CD4-positive, alpha-beta T cell treated with Interleukin-4 for 1 hour (primary cell): ENCODE results near the gene TMEM131L.
A peak's percentile ranks its signal among the peaks of the same experiment; 100 is the strongest.

ENCODE experiments used
- DNase-seq, 2 donors: peaks; one replicate each; pipeline ENCODE4 v3.0.0-alpha.2; 2020 to 2022

Gene TMEM131L

DNA sequence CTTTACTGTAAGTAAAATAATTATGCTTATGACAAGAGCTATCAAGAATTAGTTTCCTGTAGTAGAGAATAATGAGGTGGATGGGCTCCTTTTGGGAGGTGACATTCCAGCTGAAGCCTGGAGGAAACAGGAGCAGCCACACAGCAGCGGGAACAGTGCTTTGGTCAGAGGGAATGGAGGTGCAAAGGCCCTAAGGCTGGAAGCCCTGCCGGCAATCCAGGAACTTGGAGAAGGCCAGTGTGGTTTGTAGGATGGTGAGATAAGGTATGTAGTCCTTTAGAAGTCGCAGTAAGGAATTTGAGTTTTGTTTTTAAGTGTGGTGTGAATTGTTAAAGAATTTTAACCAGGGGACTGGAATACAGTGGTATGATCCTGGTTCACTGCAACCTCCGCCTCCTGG is 8.1 kb downstream of the TMEM131L start:
- no peak for DNase-seq

DNA sequence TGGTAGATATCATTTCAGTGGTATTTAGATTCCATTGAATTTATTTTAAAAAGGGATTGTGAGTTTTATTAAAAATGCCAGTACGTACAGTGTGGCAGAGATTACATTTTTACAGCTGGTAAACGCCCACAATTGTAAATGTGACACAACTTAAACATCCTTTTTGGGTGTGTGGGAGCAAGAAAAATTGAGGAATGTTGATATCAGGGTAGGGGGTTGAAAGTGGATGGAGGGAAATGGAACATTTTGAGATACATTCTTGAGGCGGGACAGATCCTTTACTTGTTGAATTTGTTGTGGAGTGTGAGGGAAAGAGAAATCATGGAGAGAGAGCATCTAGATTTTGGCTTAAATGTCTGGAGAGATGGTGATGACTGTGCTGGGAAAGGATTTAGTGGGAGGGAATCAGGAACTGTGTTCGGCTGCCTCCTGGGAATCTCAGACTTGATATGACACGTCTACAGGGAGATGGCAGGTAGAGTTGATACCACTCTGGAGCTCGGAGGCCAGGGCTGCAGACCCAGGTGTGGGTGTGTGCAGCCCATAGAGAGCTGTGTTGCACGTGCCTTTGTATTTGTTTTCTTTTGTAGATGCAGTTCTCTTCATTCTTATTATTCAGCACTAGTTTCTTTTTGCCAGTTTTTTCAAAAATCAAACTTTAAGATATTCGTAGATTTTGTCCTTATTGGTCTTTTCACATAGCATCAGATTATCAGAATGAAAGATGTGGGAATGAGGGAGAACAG is 10.8 kb downstream of the TMEM131L start:
- no peak for DNase-seq

DNA sequence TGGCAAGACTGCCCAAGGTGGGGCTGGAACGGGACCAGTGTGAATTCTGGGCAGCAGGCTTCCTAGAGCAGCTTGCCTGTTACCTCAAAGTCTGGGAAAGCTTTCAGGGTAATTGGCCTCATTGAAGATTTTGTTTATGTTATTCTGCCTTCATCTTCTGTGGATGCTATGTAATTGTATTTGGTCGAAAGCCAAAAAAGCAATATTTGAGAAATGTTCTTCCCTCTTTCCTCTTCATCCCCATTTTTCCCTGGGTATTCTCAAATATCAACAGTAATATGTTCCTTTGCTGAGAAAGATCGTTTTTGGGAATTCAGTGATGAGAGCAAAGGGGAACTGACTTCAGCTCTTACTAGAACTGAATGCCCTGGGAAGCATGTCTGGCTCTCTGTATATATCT is 12.9 kb downstream of the TMEM131L start:
- DNase-seq: no peak

- DNase-seq: no peak
These were observed 14.5 kb downstream of the TMEM131L start for GRCh38 chr4:153480704-153481103.

- DNase-seq: no peak
These were observed 15.3 kb downstream of the TMEM131L start for GRCh38 chr4:153481478-153481877.

DNA sequence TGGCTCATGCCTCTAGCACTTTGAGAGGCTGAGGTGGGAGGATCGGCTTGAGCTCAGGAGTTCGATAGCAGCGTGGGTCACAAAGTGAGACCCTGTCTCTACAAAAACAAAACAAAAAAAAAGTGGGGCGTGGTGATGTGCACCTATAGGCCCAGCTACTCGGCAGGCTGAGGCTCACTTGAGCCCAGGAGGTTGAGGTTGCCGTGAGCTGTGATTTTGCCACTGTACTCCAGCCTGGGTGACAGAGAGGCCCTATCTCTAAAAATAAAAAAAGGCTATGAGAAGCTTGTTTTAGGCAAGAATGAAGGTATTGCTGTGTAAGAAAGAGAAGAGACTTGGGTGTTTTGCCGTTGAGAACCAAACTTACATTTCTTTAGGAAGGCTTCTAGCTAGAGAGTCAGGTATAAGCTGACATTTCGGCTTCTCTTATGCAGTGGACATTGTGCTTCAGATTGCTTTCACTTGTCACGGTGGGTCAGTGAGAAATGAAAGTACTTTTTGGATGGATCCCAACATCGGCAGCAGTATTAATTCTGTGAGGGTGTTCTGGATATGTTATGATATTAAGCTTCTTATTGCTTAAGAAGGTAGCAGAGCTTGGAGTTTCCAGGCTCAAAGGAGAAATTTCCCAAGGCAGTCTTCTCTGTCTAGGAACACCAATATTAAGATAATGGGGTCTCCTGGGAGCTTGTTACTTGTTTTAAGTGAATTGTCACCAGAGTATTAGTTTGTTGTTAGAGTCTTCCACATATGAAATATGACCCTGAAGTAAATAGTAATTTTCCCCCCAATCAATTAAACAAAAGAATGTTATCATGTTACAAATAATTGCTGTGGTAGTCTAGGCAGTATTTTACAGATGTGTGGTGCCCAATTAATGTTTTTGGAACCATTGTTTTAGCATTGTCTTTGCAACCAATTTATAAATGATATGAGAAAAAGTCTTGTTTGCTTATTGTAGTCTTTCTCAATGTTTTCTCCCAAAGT is 17.6 kb downstream of the TMEM131L start:
- no peak for DNase-seq

GRCh38 chr4:153485359-153485758 is 19.2 kb downstream of the TMEM131L start:
- DNase-seq: no peak

- no peak for DNase-seq
These were observed 19.7 kb downstream of the TMEM131L start for GRCh38 chr4:153485860-153486259.

- peak in 1 of 2 donors; percentile 32 for DNase-seq
These were observed 20.4 kb downstream of the TMEM131L start for GRCh38 chr4:153486281-153487151.

GRCh38 chr4:153488006-153488891 is 22.1 kb downstream of the TMEM131L start:
- DNase-seq: peak; percentile 78 to 85

GRCh38 chr4:153489856-153490558 is 23.8 kb downstream of the TMEM131L start:
- no peak for DNase-seq

GRCh38 chr4:153490985-153491483 is 24.9 kb downstream of the TMEM131L start:
- DNase-seq: no peak

- no peak for DNase-seq
These were observed 28.4 kb downstream of the TMEM131L start for GRCh38 chr4:153494562-153494961.

GRCh38 chr4:153495480-153496193 is 29.5 kb downstream of the TMEM131L start:
- no peak for DNase-seq

DNA sequence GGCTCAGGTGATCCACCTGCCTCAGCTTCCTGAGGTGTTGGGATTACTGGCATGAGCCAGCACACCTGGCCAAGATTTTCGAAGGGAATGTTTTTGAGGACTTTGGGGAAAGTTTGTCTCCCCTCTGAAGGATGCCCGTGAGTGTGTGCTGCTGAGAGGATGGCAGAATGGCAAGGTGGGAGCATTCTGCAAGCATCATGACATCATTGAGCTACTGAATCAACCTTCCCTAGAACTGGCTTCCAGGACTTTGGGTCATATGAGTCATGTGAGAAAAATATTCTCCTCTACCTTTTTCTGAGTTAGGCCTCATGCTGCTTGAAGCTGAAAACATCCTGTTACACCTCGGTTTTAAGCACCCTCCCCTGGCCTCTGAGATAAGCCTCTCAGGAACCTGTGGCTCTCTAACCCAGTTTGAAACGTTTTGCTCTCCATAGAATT is 31.0 kb downstream of the TMEM131L start:
- DNase-seq: peak; percentile 70 to 84

GRCh38 chr4:153497988-153498967 is 32.1 kb downstream of the TMEM131L start:
- DNase-seq: peak in 1 of 2 donors; percentile 33

DNA sequence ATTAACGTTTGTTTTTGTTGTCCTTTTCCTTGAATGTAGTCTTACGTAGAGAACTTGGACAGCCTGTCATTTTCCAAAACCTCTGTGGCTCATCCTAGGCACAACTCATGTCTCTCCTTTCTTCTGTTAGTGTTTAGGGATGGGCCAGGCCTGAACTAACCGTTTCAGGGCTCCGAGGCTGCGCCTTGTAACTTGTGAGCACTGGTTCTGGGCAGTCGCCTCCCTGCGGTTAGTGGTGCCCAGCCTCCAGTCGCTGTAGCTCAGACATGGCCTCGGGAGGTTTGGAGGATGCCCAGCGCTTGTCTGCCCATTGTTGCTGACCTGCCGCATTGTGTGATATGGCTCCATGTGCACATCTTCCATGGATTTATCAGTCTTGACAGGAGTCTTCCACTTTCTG is 32.8 kb downstream of the TMEM131L start:
- no peak for DNase-seq

- DNase-seq: no peak
These were observed 35.4 kb downstream of the TMEM131L start for GRCh38 chr4:153501578-153501977.

GRCh38 chr4:153502584-153502983 is 36.4 kb downstream of the TMEM131L start:
- DNase-seq: no peak
